Astrocyte (in vitro differentiated cells and primary cell): ENCODE measurements around the gene ATP11A. TPM values are rescaled to one million over a fixed set of nuclear protein-coding genes. Genes with fewer than 3 reads are reported as not detected.
A peak's percentile ranks its signal among the peaks of the same experiment; 100 is the strongest.

ENCODE experiments used
- DNase-seq: peaks from one replicate; pipeline ENCODE4 v3.0.0-alpha.2; 2010; ENCODE audit warnings: low read depth
- FAIRE-seq: peaks from 2 replicates; lab custom pipeline; 2011; peaks lifted over from hg19 to GRCh38; lab: Jason Lieb, UNC
- H2AFZ ChIP-seq: 2 replicates; pipeline ENCODE4 v1.6.0; 2012; ENCODE audit warnings: low read depth, low read length, inconsistent platforms
- H3K27ac ChIP-seq: 2 replicates; pipeline ENCODE4 v1.5.1; 2011; ENCODE audit warnings: low read depth, low read length, inconsistent platforms
- H3K27me3 ChIP-seq: 2 replicates; pipeline ENCODE4 v1.6.0; 2011; ENCODE audit warnings: low read length, inconsistent platforms; ENCODE audit not compliant: insufficient read depth
- H3K36me3 ChIP-seq: 2 replicates; pipeline ENCODE4 v1.5.1; 2011; ENCODE audit warnings: low read length, inconsistent platforms; ENCODE audit not compliant: insufficient read depth
- H3K4me1 ChIP-seq: 2 replicates; pipeline ENCODE4 v1.5.1; 2011; ENCODE audit warnings: low read length, inconsistent platforms; ENCODE audit not compliant: insufficient read depth
- H3K4me2 ChIP-seq: 2 replicates; pipeline ENCODE4 v1.6.0; 2012; ENCODE audit warnings: low read length, inconsistent platforms
- H3K4me3 ChIP-seq: 2 replicates; pipeline ENCODE4 v1.5.1; 2011; ENCODE audit warnings: low read depth, mild to moderate bottlenecking, low read length, inconsistent platforms; ENCODE audit not compliant: insufficient read depth
- H3K79me2 ChIP-seq: 2 replicates; pipeline ENCODE4 v1.6.0; 2012; ENCODE audit warnings: mild to moderate bottlenecking, low read length, inconsistent platforms; ENCODE audit not compliant: insufficient read depth
- H3K9ac ChIP-seq: 2 replicates; pipeline ENCODE4 v1.6.0; 2012; ENCODE audit warnings: mild to moderate bottlenecking, low read length, inconsistent platforms
- H3K9me3 ChIP-seq: 2 replicates; pipeline ENCODE4 v1.5.1; 2012; ENCODE audit warnings: low read depth, mild to moderate bottlenecking, low read length, inconsistent platforms; ENCODE audit not compliant: insufficient read depth
- H4K20me1 ChIP-seq: 2 replicates; pipeline ENCODE4 v1.6.0; 2012; ENCODE audit warnings: low read length, inconsistent platforms; ENCODE audit not compliant: insufficient read depth
- H3K27ac Mint-ChIP-seq: one replicate; pipeline ENCODE4 v1.8.0; 2021; ENCODE audit warnings: mild to moderate bottlenecking, mixed read lengths; ENCODE audit not compliant: unreplicated experiment
- H3K27me3 Mint-ChIP-seq: one replicate; pipeline ENCODE4 v1.8.0; 2021; ENCODE audit warnings: low read depth, mixed read lengths; ENCODE audit not compliant: unreplicated experiment
- H3K36me3 Mint-ChIP-seq: one replicate; pipeline ENCODE4 v1.8.0; 2021; ENCODE audit warnings: low read depth, mixed read lengths; ENCODE audit not compliant: unreplicated experiment
- H3K4me1 Mint-ChIP-seq: one replicate; pipeline ENCODE4 v1.8.0; 2021; ENCODE audit warnings: low read depth, mixed read lengths; ENCODE audit not compliant: unreplicated experiment
- H3K4me3 Mint-ChIP-seq: one replicate; pipeline ENCODE4 v1.8.0; 2021; ENCODE audit warnings: mild to moderate bottlenecking, moderate library complexity, mixed read lengths; ENCODE audit not compliant: unreplicated experiment
- H3K9me3 Mint-ChIP-seq: one replicate; pipeline ENCODE4 v1.8.0; 2021; ENCODE audit warnings: mild to moderate bottlenecking, mixed read lengths; ENCODE audit not compliant: unreplicated experiment
- CTCF ChIP-seq: IDR thresholded peaks from 2 replicates; pipeline ENCODE4 v1.5.1; 2011; ENCODE audit warnings: low read depth, mild to moderate bottlenecking, inconsistent platforms, low read length, moderate library complexity; ENCODE audit not compliant: insufficient read depth
- EZH2 ChIP-seq: IDR thresholded peaks from 2 replicates; pipeline ENCODE4 v1.6.1; 2012; ENCODE audit warnings: mild to moderate bottlenecking, low read length, inconsistent platforms; ENCODE audit not compliant: insufficient read depth
- total RNA-seq: library from RNA; stranded (reverse); gene quantifications from 2 replicates; pipeline ENCODE4 v1.2.1, GENCODE V29; 2021

Gene ATP11A
- total RNA-seq, 1 donor from 2014 or later = 38.9 TPM

GRCh38 chr13:112719016-112719415, 29.2 kb downstream of the ATP11A start:
- Mint-ChIP-seq H3K9me3 (peaks cover 7% of the 10 kb centered on the region), H3K27ac (peak overlapping the region; percentile 12), H3K4me1 (peaks cover 30% of the 10 kb centered on the region), H3K36me3 (peaks cover 5% of the 10 kb centered on the region), H3K27me3 (no peaks in the 10 kb centered on the region), H3K4me3 (no peak overlapping the region)
- no peaks in the 10 kb centered on the region for H4K20me1 ChIP-seq
- H3K9ac ChIP-seq = no peak overlapping the region
- peaks cover 16% of the 10 kb centered on the region for H3K4me1 ChIP-seq
- FAIRE-seq (no peak), DNase-seq (peak; percentile 76)
- H3K27ac ChIP-seq = peak overlapping the region; percentile 40
- no peaks in the 10 kb centered on the region for H3K36me3 ChIP-seq
- H3K79me2 ChIP-seq = no peaks in the 10 kb centered on the region
- H3K4me3 ChIP-seq = no peak overlapping the region
- no peak overlapping the region for H2AFZ ChIP-seq
- H3K4me2 ChIP-seq = no peak overlapping the region
- H3K9me3 ChIP-seq = no peaks in the 10 kb centered on the region
- no peaks in the 10 kb centered on the region for H3K27me3 ChIP-seq
- TF ChIP-seq CTCF (no peak), EZH2 (no peak)

GRCh38 chr13:112719556-112719955, 29.7 kb downstream of the ATP11A start:
- Mint-ChIP-seq H3K36me3 (peaks cover 4% of the 10 kb centered on the region), H3K27ac (peak overlapping the region; percentile 12), H3K9me3 (peaks cover 6% of the 10 kb centered on the region), H3K27me3 (no peaks in the 10 kb centered on the region), H3K4me3 (no peak overlapping the region), H3K4me1 (peaks cover 28% of the 10 kb centered on the region)
- Histone ChIP-seq H3K36me3 (no peaks in the 10 kb centered on the region), H3K9me3 (no peaks in the 10 kb centered on the region), H3K4me2 (no peak overlapping the region), H3K4me1 (peaks cover 16% of the 10 kb centered on the region), H2AFZ (no peak overlapping the region), H3K27me3 (no peaks in the 10 kb centered on the region), H4K20me1 (peaks cover 2% of the 10 kb centered on the region), H3K4me3 (no peak overlapping the region), H3K79me2 (no peaks in the 10 kb centered on the region), H3K27ac (peak overlapping the region; percentile 40), H3K9ac (no peak overlapping the region)
- TF ChIP-seq EZH2 (no peak), CTCF (no peak)
- FAIRE-seq (no peak), DNase-seq (no peak)

- Histone ChIP-seq H3K27ac (no peak overlapping the region), H3K79me2 (no peaks in the 10 kb centered on the region), H3K4me3 (no peak overlapping the region), H3K9me3 (no peaks in the 10 kb centered on the region), H3K4me2 (no peak overlapping the region), H3K4me1 (peaks cover 21% of the 10 kb centered on the region), H3K9ac (no peak overlapping the region), H2AFZ (no peak overlapping the region), H3K27me3 (peaks cover 3% of the 10 kb centered on the region), H3K36me3 (no peaks in the 10 kb centered on the region), H4K20me1 (peaks cover 7% of the 10 kb centered on the region)
- no peak overlapping the region for H3K4me3 Mint-ChIP-seq
- no peaks in the 10 kb centered on the region for H3K27me3 Mint-ChIP-seq
- H3K9me3 Mint-ChIP-seq = peaks cover 2% of the 10 kb centered on the region
- FAIRE-seq (no peak), DNase-seq (no peak)
- TF ChIP-seq CTCF (no peak), EZH2 (no peak)
- peak overlapping the region; percentile 10 for H3K27ac Mint-ChIP-seq
- H3K4me1 Mint-ChIP-seq = peaks cover 31% of the 10 kb centered on the region
- no peaks in the 10 kb centered on the region for H3K36me3 Mint-ChIP-seq
These were observed 30.4 kb downstream of the ATP11A start for GRCh38 chr13:112720251-112720650.
